ENCODE measurements around the gene CYCS.
"Not testable (repeated sequence)": the region's sequence is repeated elsewhere in the genome, so short reads cannot be mapped to it uniquely, and the experiment has no call there.

The CYCS gene

GRCh38 chr7:25116621-25117020 is 8.4 kb downstream of the CYCS start:
- TF ChIP-seq CTCF (conservative IDR thresholded peaks at IDR 0.05; ENCODE audit: low read depth, low read length), result no peak
- Histone ChIP-seq H2AFZ (ENCODE audit: low read depth) (no peak overlapping the region), H3K27me3 (ENCODE audit: insufficient read depth, low read depth) (no peaks in the 10 kb centered on the region), H3K4me1 (ENCODE audit: low read depth, poor library complexity, severe bottlenecking) (no peaks in the 10 kb centered on the region), H3K79me2 (ENCODE audit: insufficient read depth, low read depth) (no peaks in the 10 kb centered on the region), H3K4me2 (no peak overlapping the region), H3K27ac (no peak overlapping the region), H3K36me3 (ENCODE audit: insufficient read depth) (peaks cover 5% of the 10 kb centered on the region; the same call in 1 of the 2 replicates), H3K4me3 (IDR thresholded peaks at IDR 0.05; ENCODE audit: insufficient read depth, low read depth, low read length) (no peak overlapping the region), H4K20me1 (ENCODE audit: insufficient read depth) (0 out of 2 replicates have a peak, but pooled peaks cover 4% of the 10 kb centered on the region), H3K9ac (no peak overlapping the region)

DNA sequence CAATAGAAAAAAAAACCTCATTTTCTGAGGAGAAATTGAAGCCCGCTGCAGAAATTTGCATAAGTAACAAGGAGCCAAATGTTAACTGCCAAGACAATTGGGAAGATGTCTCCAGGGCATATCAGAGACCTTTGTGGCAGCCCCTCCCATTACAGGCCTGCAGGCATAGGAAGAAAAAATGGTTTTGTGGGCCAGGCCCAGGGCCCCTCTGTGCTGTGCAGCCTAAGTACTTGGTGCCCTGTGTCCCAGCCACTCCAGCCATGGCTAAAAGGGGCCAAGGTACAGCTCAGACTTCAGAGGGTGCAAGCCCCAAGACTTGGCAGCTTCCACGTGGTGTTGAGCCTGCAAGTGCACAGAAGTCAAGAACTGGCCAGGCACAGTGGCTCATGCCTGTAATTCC is 14.5 kb downstream of the CYCS start:
- peaks cover 13% of the 10 kb centered on the region for H3K4me1 ChIP-seq (ENCODE audit: low read depth, poor library complexity, severe bottlenecking)
- H3K27me3 ChIP-seq (ENCODE audit: insufficient read depth, low read depth); H3K79me2 ChIP-seq (ENCODE audit: insufficient read depth, low read depth); H2AFZ ChIP-seq (ENCODE audit: low read depth); H3K27ac ChIP-seq; H3K4me3 ChIP-seq (IDR thresholded peaks at IDR 0.05; ENCODE audit: insufficient read depth, low read depth, low read length); H3K4me2 ChIP-seq; H4K20me1 ChIP-seq (ENCODE audit: insufficient read depth); H3K9ac ChIP-seq; H3K36me3 ChIP-seq (ENCODE audit: insufficient read depth): not testable (repeated sequence)

DNA sequence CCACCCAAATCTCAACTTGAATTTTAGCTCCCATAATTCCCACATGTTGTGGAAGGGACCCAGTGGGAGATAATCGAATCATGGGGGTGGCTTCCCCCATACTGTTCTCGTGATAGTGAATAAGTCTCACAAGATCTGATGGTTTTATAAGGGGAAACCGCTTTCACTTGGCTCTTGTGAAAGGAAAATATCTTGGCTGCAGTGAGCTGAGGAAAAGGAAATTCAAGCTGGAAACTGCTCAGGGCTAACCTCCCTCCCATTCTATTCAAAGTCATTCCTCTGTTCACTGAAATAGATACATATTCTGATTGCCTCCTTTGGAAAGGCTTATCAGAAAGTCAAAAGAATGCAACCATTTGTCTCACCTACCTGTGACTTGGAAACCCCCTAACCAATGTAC is 15.8 kb downstream of the CYCS start:
- H4K20me1 ChIP-seq (ENCODE audit: insufficient read depth), result no peaks in the 10 kb centered on the region
- no peaks in the 10 kb centered on the region for H3K79me2 ChIP-seq (ENCODE audit: insufficient read depth, low read depth)
- H3K9ac ChIP-seq, result no peak overlapping the region
- no peaks in the 10 kb centered on the region for H3K27me3 ChIP-seq (ENCODE audit: insufficient read depth, low read depth)
- no peaks in the 10 kb centered on the region for H3K36me3 ChIP-seq (ENCODE audit: insufficient read depth)
- TF ChIP-seq CTCF (conservative IDR thresholded peaks at IDR 0.05; ENCODE audit: low read depth, low read length), result no peak
- H3K4me2 ChIP-seq, result 0 out of 2 replicates have a peak overlapping the region, but pooled peaks have one; percentile 39
- H3K4me3 ChIP-seq (IDR thresholded peaks at IDR 0.05; ENCODE audit: insufficient read depth, low read depth, low read length), result no peak overlapping the region
- H3K27ac ChIP-seq, result no peak overlapping the region
- peaks cover 13% of the 10 kb centered on the region for H3K4me1 ChIP-seq (ENCODE audit: low read depth, poor library complexity, severe bottlenecking)
- H2AFZ ChIP-seq (ENCODE audit: low read depth), result no peak overlapping the region

- Histone ChIP-seq H3K4me2 (no peak overlapping the region), H3K79me2 (ENCODE audit: insufficient read depth, low read depth) (no peaks in the 10 kb centered on the region)
These were observed 19.1 kb downstream of the CYCS start for GRCh38 chr7:25105911-25106310.

More at GRCh38 chr7:25105911-25106310, 19.1 kb downstream of the CYCS start:
- Histone ChIP-seq H3K36me3 (ENCODE audit: insufficient read depth) (no peaks in the 10 kb centered on the region), H3K4me1 (ENCODE audit: low read depth, poor library complexity, severe bottlenecking) (peaks cover 13% of the 10 kb centered on the region), H4K20me1 (ENCODE audit: insufficient read depth) (no peaks in the 10 kb centered on the region), H2AFZ (ENCODE audit: low read depth) (no peak overlapping the region), H3K27me3 (ENCODE audit: insufficient read depth, low read depth) (no peaks in the 10 kb centered on the region), H3K27ac (no peak overlapping the region), H3K4me3 (IDR thresholded peaks at IDR 0.05; ENCODE audit: insufficient read depth, low read depth, low read length) (no peak overlapping the region), H3K9ac (no peak overlapping the region)
- no peak for TF ChIP-seq CTCF (conservative IDR thresholded peaks at IDR 0.05; ENCODE audit: low read depth, low read length)
